Loucy (cell line): ENCODE results near the gene POLR3E.

Source experiments
- CTCF ChIP-seq: fragments of 200-600 bp; sonication (generic); conservative IDR thresholded peaks from 2 replicates; pipeline ENCODE4 v1.5.1; 2014; ENCODE audit warnings: mild to moderate bottlenecking, antibody characterized with exemption, low read length
- EZH2phosphoT487 ChIP-seq: fragments of 200-600 bp; IDR thresholded peaks from 2 replicates; pipeline ENCODE4 v1.6.1; 2018; ENCODE audit warnings: antibody characterized with exemption, mild to moderate bottlenecking, moderate library complexity, borderline replicate concordance

GRCh38 chr16:22302776-22303363 lies 5.7 kb downstream of the POLR3E start:
- TF ChIP-seq CTCF = no peak
- TF ChIP-seq EZH2phosphoT487 = no peak
